Spleen (tissue), 11 donors: Measurements from ENCODE around the gene LIMD2. TPM values are rescaled to one million over a fixed set of nuclear protein-coding genes. Genes with fewer than 3 reads are reported as not detected.

Source experiments
- DNase-seq: peaks from one replicate; pipeline ENCODE4 v3.0.0-alpha.2; 2020
- H3K27ac ChIP-seq, 8 donors: fragments of 200-600 bp; sonication (generic) in 7 of 8; 1 replicate in 4 of 8; 2 replicates in 4 of 8; pipeline versions ENCODE4 v1.5.0 to v1.8.0; 2016 to 2021; ENCODE audit warnings: inconsistent platforms in 4 of 8, mild to moderate bottlenecking in 4 of 8, moderate library complexity in 1 of 8
- H3K27me3 ChIP-seq, 7 donors: fragments of 200-600 bp; sonication (generic) in 6 of 7; replicated peaks in 1 of 7; 1 replicate in 4 of 7; 2 replicates in 3 of 7; pipeline versions ENCODE4 v1.5.0 to v1.8.0; 2016 to 2021; ENCODE audit warnings: inconsistent platforms in 3 of 7, mild to moderate bottlenecking in 1 of 7
- H3K36me3 ChIP-seq, 6 donors: fragments of 200-600 bp; sonication (generic) in 5 of 6; 1 replicate in 4 of 6; 2 replicates in 2 of 6; pipeline versions ENCODE4 v1.5.0 to v1.8.0; 2016 to 2021; ENCODE audit warnings: inconsistent platforms in 2 of 6
- H3K4me1 ChIP-seq, 6 donors: fragments of 200-600 bp; sonication (generic) in 5 of 6; 1 replicate in 3 of 6; 2 replicates in 3 of 6; pipeline versions ENCODE4 v1.5.0 to v1.8.0; 2016 to 2021; ENCODE audit warnings: inconsistent platforms in 3 of 6
- H3K4me3 ChIP-seq, 8 donors: fragments of 200-600 bp; sonication (generic) in 7 of 8; 1 replicate in 4 of 8; 2 replicates in 4 of 8; pipeline versions ENCODE4 v1.5.0 to v1.8.0; 2016 to 2021; ENCODE audit warnings: inconsistent platforms in 4 of 8, mild to moderate bottlenecking in 4 of 8, moderate library complexity in 2 of 8
- H3K9me3 ChIP-seq, 8 donors: fragments of 200-600 bp; sonication (generic) in 7 of 8; 1 replicate in 4 of 8; 2 replicates in 4 of 8; pipeline versions ENCODE4 v1.5.0 to v1.8.0; 2016 to 2021; ENCODE audit warnings: inconsistent platforms in 4 of 8
- CTCF ChIP-seq, 11 experiments: fragments of 200-600 bp in 7 of 11; fragments of 450-650 bp in 4 of 11; sonication (generic) in 4 of 11; IDR thresholded peaks in 8 of 11; conservative IDR thresholded peaks in 3 of 11; 1 replicate in 7 of 11; 2 replicates in 4 of 11; pipeline versions ENCODE4 v1.4.0 to v1.8.0; 2016 to 2021; ENCODE audit warnings: antibody characterized with exemption in 11 of 11, inconsistent platforms in 4 of 11, mild to moderate bottlenecking in 1 of 11
- POLR2A ChIP-seq, 3 donors: fragments of 450-650 bp; IDR thresholded peaks; one replicate each; pipeline ENCODE4 v1.5.1; 2017; ENCODE audit warnings: antibody characterized with exemption in 3 of 3, mild to moderate bottlenecking in 1 of 3
- POLR2AphosphoS5 ChIP-seq, 3 donors: sonication (generic); formaldehyde crosslinking; IDR thresholded peaks; one replicate each; pipeline ENCODE4 v1.5.1; 2017; ENCODE audit warnings: antibody characterized with exemption in 3 of 3
- WGBS, 5 donors: extraction: QIAGEN DNeasy Blood & Tissue Kit in 3 of 5; methylation state at CpG; one replicate each; pipeline versions ENCODE4 v1.1.5 to v1.1.7; 2013 to 2018; 5-methylcytosine and 5-hydroxymethylcytosine counted together
- intact Hi-C: fragments of 100-400 bp; cut with DNase I; formaldehyde crosslinking; loops from one replicate; pipeline ENCODE4 v1.15.0; 2023; ENCODE audit warnings: low total_unique reads
- polyA plus RNA-seq, 3 donors: library from polyadenylated mRNA; stranded (reverse); fragments of 200-250 nt; gene quantifications; one replicate each; pipeline ENCODE4 v1.2.1, GENCODE V29; 2013
- total RNA-seq, 7 donors: library from RNA; depleted of rRNA in 3 of 7; stranded (reverse); fragments of >200 nt in 3 of 7; fragmentation: NEBNext Ultra II Directional in 4 of 7; extraction: Animal tissue kit (Norgen Biotek cat#: 25700) in 4 of 7; gene quantifications; one replicate each; pipeline versions ENCODE4 v1.1.0 to v1.2.1, GENCODE V29; 2016 to 2021
- donor health status: healthy with polysubstance abuse.
- donor health status: DM: no; HTN: no; CAD: no; lungs with moderate emphysema.
- donor health status: DM: no; HTN: no; CAD: no.
- donor health status: Bipolar disorder and iron deficiency.
- donor health status: healthy.
- donor health status: DM: no; HTN: no; CAD: no.
- donor health status: DM: yes; HTN: yes; CAD: no.

Gene LIMD2
- total and polyA plus RNA-seq, 10 donors, result 211 to 554 (median 304) TPM

GRCh38 chr17:63649813-63650212, 50.1 kb downstream of the LIMD2 start:
- TF ChIP-seq POLR2AphosphoS5 (IDR thresholded peaks at IDR 0.05) (no peak), CTCF (IDR thresholded peaks at IDR 0.05 in 8 of 11, conservative IDR thresholded peaks at IDR 0.05 in 3 of 11) (no peak), POLR2A (IDR thresholded peaks at IDR 0.05) (no peak)
- intact Hi-C loops, result no loop called here
- Histone ChIP-seq H3K4me1 (peaks cover 5 to 98% (median 61%) of the 10 kb centered on the region in 6 donors), H3K27me3 (no peaks in the 10 kb centered on the region), H3K36me3 (peaks cover 3 to 97% (median 40%) of the 10 kb centered on the region in 6 donors), H3K4me3 (no peak overlapping the region), H3K9me3 (no peaks in the 10 kb centered on the region), H3K27ac (peak overlapping the region in 4 of 8 donors; percentile 27 to 65 (median 39))
- no peak for DNase-seq
- WGBS, 5 donors, result 41 to 57% (median 52%) methylated on average over 1 of the region's 1 CpG

DNA sequence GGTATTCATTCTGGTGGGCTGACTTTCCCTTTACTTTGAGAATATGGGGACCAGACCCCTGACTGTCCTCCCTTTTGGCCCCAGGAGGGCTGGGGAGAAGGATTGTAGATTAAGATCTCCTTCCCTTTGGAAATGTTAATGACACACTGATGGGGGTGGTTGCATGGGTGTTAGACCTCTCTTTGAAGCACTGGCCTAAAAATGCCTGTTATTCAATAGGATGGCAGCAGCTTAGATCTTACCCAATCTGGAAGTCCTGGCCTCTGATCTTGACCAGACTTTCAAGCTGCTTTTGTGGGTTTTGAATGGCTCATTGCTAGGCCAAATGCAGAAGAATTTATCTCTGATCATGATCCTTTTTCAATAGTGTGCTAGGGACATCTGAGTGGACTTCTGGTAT, 52.0 kb downstream of the LIMD2 start:
- H3K36me3 ChIP-seq, result peaks cover 3 to 86% (median 23%) of the 10 kb centered on the region in 6 donors
- intact Hi-C loops, result no loop called here
- H3K4me1 ChIP-seq, result peaks cover 5 to 100% (median 70%) of the 10 kb centered on the region in 6 donors
- no peaks in the 10 kb centered on the region for H3K27me3 ChIP-seq
- DNase-seq, result no peak
- peak overlapping the region in 1 of 8 donors; percentile 86 for H3K27ac ChIP-seq
- no peak overlapping the region for H3K4me3 ChIP-seq
- H3K9me3 ChIP-seq, result no peaks in the 10 kb centered on the region
- TF ChIP-seq CTCF (IDR thresholded peaks at IDR 0.05 in 8 of 11, conservative IDR thresholded peaks at IDR 0.05 in 3 of 11) (no peak), POLR2A (IDR thresholded peaks at IDR 0.05) (no peak), POLR2AphosphoS5 (IDR thresholded peaks at IDR 0.05) (no peak)

- DNase-seq, result no peak
- peaks cover 0 to 86% (median 17%) of the 10 kb centered on the region in 6 donors for H3K36me3 ChIP-seq
- intact Hi-C loops, result no loop called here
- H3K27ac ChIP-seq, result peak overlapping the region in 6 of 8 donors; percentile 55 to 86 (median 73)
- no peak for TF ChIP-seq POLR2AphosphoS5 (IDR thresholded peaks at IDR 0.05)
- no peak for TF ChIP-seq CTCF (IDR thresholded peaks at IDR 0.05 in 8 of 11, conservative IDR thresholded peaks at IDR 0.05 in 3 of 11)
- no peak for TF ChIP-seq POLR2A (IDR thresholded peaks at IDR 0.05)
- 86 to 94% (median 90%) methylated on average over 4 of the region's 4 CpGs for whole genome bisulfite sequencing, 5 donors
- H3K4me3 ChIP-seq, result no peak overlapping the region
- no peaks in the 10 kb centered on the region for H3K9me3 ChIP-seq
- peaks cover 5 to 100% (median 68%) of the 10 kb centered on the region in 6 donors for H3K4me1 ChIP-seq
- H3K27me3 ChIP-seq, result no peaks in the 10 kb centered on the region
These were observed 52.7 kb downstream of the LIMD2 start for GRCh38 chr17:63647065-63647725.

- peak overlapping the region in 7 of 8 donors; percentile 55 to 86 (median 74) for H3K27ac ChIP-seq
- H3K36me3 ChIP-seq, result peaks cover 0 to 84% (median 17%) of the 10 kb centered on the region in 6 donors
- intact Hi-C loops, result no loop called here
- peaks cover 5 to 100% (median 70%) of the 10 kb centered on the region in 6 donors for H3K4me1 ChIP-seq
- peak overlapping the region in 1 of 8 donors; percentile 7 for H3K4me3 ChIP-seq
- WGBS, 5 donors, result 37 to 50% (median 43%) methylated on average over 1 of the region's 1 CpG
- no peaks in the 10 kb centered on the region for H3K9me3 ChIP-seq
- TF ChIP-seq POLR2A (IDR thresholded peaks at IDR 0.05) (no peak), POLR2AphosphoS5 (IDR thresholded peaks at IDR 0.05) (no peak), CTCF (IDR thresholded peaks at IDR 0.05 in 8 of 11, conservative IDR thresholded peaks at IDR 0.05 in 3 of 11) (no peak)
- DNase-seq, result no peak
- no peaks in the 10 kb centered on the region for H3K27me3 ChIP-seq
These were observed 53.5 kb downstream of the LIMD2 start for GRCh38 chr17:63646488-63646806.

Other genes starting within 250 kb of the LIMD2 start
- gene ACE, start 223.1 kb downstream of the LIMD2 start, total RNA-seq, result 10 to 100 TPM in 4 of 7 donors, 1 to 10 TPM in 3; 6.1 to 17.3 (median 10.1) TPM
- gene ACE, start 223.1 kb downstream of the LIMD2 start, polyA plus RNA-seq, result 1 to 10 TPM in 2 of 3 donors, under 1 TPM in 1; 0.61 to 5.1 (median 1.3) TPM
- gene KCNH6, start 176.8 kb downstream of the LIMD2 start, total RNA-seq, result not detected
- gene KCNH6, start 176.8 kb downstream of the LIMD2 start, polyA plus RNA-seq, result not detected
- 10 to 100 TPM; 52.1 to 87.5 (median 73.7) TPM for gene DCAF7, start 149.6 kb downstream of the LIMD2 start, total RNA-seq
- gene DCAF7, start 149.6 kb downstream of the LIMD2 start, polyA plus RNA-seq, result 10 to 100 TPM; 15.9 to 21.6 (median 18.4) TPM
- 10 to 100 TPM; 10.6 to 16.8 (median 14.9) TPM for gene TACO1, start 99.2 kb downstream of the LIMD2 start, total RNA-seq
- gene TACO1, start 99.2 kb downstream of the LIMD2 start, polyA plus RNA-seq, result 10 to 100 TPM; 14.6 to 19.1 (median 16.9) TPM
- 100 to 1,000 TPM in 2 of 7 donors, 10 to 100 TPM in 5; 69.9 to 125 (median 94.9) TPM for gene MAP3K3, start 77.7 kb downstream of the LIMD2 start, total RNA-seq
- gene MAP3K3, start 77.7 kb downstream of the LIMD2 start, polyA plus RNA-seq, result 10 to 100 TPM; 12.2 to 34.1 (median 17.3) TPM
- gene STRADA, start 41.7 kb upstream of the LIMD2 start, total RNA-seq, result 10 to 100 TPM; 43.9 to 72.0 (median 60.7) TPM
- 10 to 100 TPM; 20.5 to 31.3 (median 26.6) TPM for gene STRADA, start 41.7 kb upstream of the LIMD2 start, polyA plus RNA-seq
- gene CCDC47, start 73.5 kb upstream of the LIMD2 start, total RNA-seq, result 10 to 100 TPM; 50.7 to 74.0 (median 63.6) TPM
- 10 to 100 TPM in 2 of 3 donors, 1 to 10 TPM in 1; 8.9 to 15.7 (median 13.1) TPM for gene CCDC47, start 73.5 kb upstream of the LIMD2 start, polyA plus RNA-seq
- 100 to 1,000 TPM; 107 to 136 (median 126) TPM for gene DDX42, start 74.0 kb upstream of the LIMD2 start, total RNA-seq
- gene DDX42, start 74.0 kb upstream of the LIMD2 start, polyA plus RNA-seq, result 10 to 100 TPM; 45.0 to 70.5 (median 61.8) TPM
- gene PSMC5, start 127.3 kb upstream of the LIMD2 start, total RNA-seq, result 100 to 1,000 TPM in 2 of 7 donors, 10 to 100 TPM in 5; 74.5 to 102 (median 97.2) TPM
- gene PSMC5, start 127.3 kb upstream of the LIMD2 start, polyA plus RNA-seq, result 100 to 1,000 TPM; 135 to 175 (median 147) TPM
- 10 to 100 TPM; 26.1 to 45.7 (median 37.7) TPM for gene FTSJ3, start 127.5 kb upstream of the LIMD2 start, total RNA-seq
- gene FTSJ3, start 127.5 kb upstream of the LIMD2 start, polyA plus RNA-seq, result 10 to 100 TPM; 13.5 to 22.9 (median 16.3) TPM
- gene SMARCD2, start 142.6 kb upstream of the LIMD2 start, total RNA-seq, result 100 to 1,000 TPM in 3 of 7 donors, 10 to 100 TPM in 4; 76.5 to 154 (median 95.7) TPM
- 10 to 100 TPM; 47.3 to 84.8 (median 57.9) TPM for gene SMARCD2, start 142.6 kb upstream of the LIMD2 start, polyA plus RNA-seq
- gene CSH2, start 173.6 kb upstream of the LIMD2 start, total RNA-seq, result not detected
- not detected for gene CSH2, start 173.6 kb upstream of the LIMD2 start, polyA plus RNA-seq
- not detected for gene GH2, start 181.8 kb upstream of the LIMD2 start, total RNA-seq
- gene GH2, start 181.8 kb upstream of the LIMD2 start, polyA plus RNA-seq, result not detected
- gene CSH1, start 196.4 kb upstream of the LIMD2 start, total RNA-seq, result not detected
- gene CSH1, start 196.4 kb upstream of the LIMD2 start, polyA plus RNA-seq, result not detected
- not detected for gene CSHL1, start 211.1 kb upstream of the LIMD2 start, total RNA-seq
- gene CSHL1, start 211.1 kb upstream of the LIMD2 start, polyA plus RNA-seq, result under 1 TPM in 1 of 3 donors, not detected in 2; 0.06 TPM
- gene GH1, start 218.7 kb upstream of the LIMD2 start, total RNA-seq, result 1 to 10 TPM in 2 of 7 donors, under 1 TPM in 3, not detected in 2; 0.47 to 1.4 (median 0.79) TPM
- gene GH1, start 218.7 kb upstream of the LIMD2 start, polyA plus RNA-seq, result 1 to 10 TPM in 1 of 3 donors, under 1 TPM in 2; 0.29 to 1.5 (median 0.65) TPM
- 100 to 1,000 TPM; 149 to 226 (median 192) TPM for gene CD79B, start 232.2 kb upstream of the LIMD2 start, total RNA-seq
- 100 to 1,000 TPM; 386 to 659 (median 624) TPM for gene CD79B, start 232.2 kb upstream of the LIMD2 start, polyA plus RNA-seq